EL (cell line): ENCODE measurements around the gene SUSD1.

ENCODE experiments used
- DNase-seq: peaks from one replicate; pipeline ENCODE4 v3.0.0-alpha.2; 2016

SUSD1 gene

GRCh38 chr9:112094241-112094640, 80.9 kb downstream of the SUSD1 start:
- no peak for DNase-seq

GRCh38 chr9:112093870-112094216, 81.3 kb downstream of the SUSD1 start:
- no peak for DNase-seq

GRCh38 chr9:112093147-112093869, 81.8 kb downstream of the SUSD1 start:
- no peak for DNase-seq

- peak; percentile 10 for DNase-seq
Measured at GRCh38 chr9:112091810-112092209, 83.3 kb downstream of the SUSD1 start.

GRCh38 chr9:112087506-112087905, 87.6 kb downstream of the SUSD1 start:
- DNase-seq, result no peak

- peak; percentile 33 for DNase-seq
Measured at GRCh38 chr9:112086627-112087026, 88.5 kb downstream of the SUSD1 start.

GRCh38 chr9:112084907-112085306, 90.2 kb downstream of the SUSD1 start:
- DNase-seq, result no peak

GRCh38 chr9:112084334-112084733, 90.8 kb downstream of the SUSD1 start:
- DNase-seq, result no peak

GRCh38 chr9:112081918-112082729, 93.0 kb downstream of the SUSD1 start:
- DNase-seq, result no peak

GRCh38 chr9:112080831-112081542, 94.1 kb downstream of the SUSD1 start:
- no peak for DNase-seq

- DNase-seq, result no peak
Measured at GRCh38 chr9:112078432-112078831, 96.7 kb downstream of the SUSD1 start.

GRCh38 chr9:112076814-112077213, 98.3 kb downstream of the SUSD1 start:
- DNase-seq, result no peak

- DNase-seq, result no peak
Measured at GRCh38 chr9:112075009-112075378, 100.1 kb downstream of the SUSD1 start.

GRCh38 chr9:112074250-112075008, 100.7 kb downstream of the SUSD1 start:
- peak; percentile 96 for DNase-seq

GRCh38 chr9:112073639-112074173, 101.4 kb downstream of the SUSD1 start:
- DNase-seq, result peak; percentile 23

- peak; percentile 84 for DNase-seq
Measured at GRCh38 chr9:112072721-112073638, 102.1 kb downstream of the SUSD1 start.

- DNase-seq, result no peak
Measured at GRCh38 chr9:112069318-112070169, 105.6 kb downstream of the SUSD1 start.

- DNase-seq, result peak; percentile 88
Measured at GRCh38 chr9:112065806-112066606, 109.1 kb downstream of the SUSD1 start.

GRCh38 chr9:112064871-112065270, 110.2 kb downstream of the SUSD1 start:
- no peak for DNase-seq

- no peak for DNase-seq
Measured at GRCh38 chr9:112063586-112063985, 111.5 kb downstream of the SUSD1 start.
